OCI-LY7 (cell line): ENCODE results near the gene COL18A1. TPM values are rescaled to one million over a fixed set of nuclear protein-coding genes. Genes with fewer than 3 reads are reported as not detected.

Experiments
- BruUV-seq: library from RNA; stranded (reverse); fragments of 400-500 nt; replicated peaks from 2 replicates; lab custom pipeline; 2021; lab: Mats Ljungman, UMichigan
- CTCF ChIA-PET: fragments of 300-600 bp; sonication (Branson Sonifier 250); formaldehyde crosslinking; loops from one replicate; lab custom pipeline; 2022; ENCODE audit warnings: antibody characterized with exemption; ENCODE audit not compliant: unreplicated experiment; lab: Charles Lee
- POLR2A ChIA-PET: fragments of 300-600 bp; sonication (Branson Sonifier 250); formaldehyde crosslinking; loops from one replicate; lab custom pipeline; 2022; ENCODE audit warnings: antibody characterized with exemption; lab: Charles Lee
- DNase-seq: peaks from one replicate; pipeline ENCODE4 v3.0.0-alpha.2; 2015; ENCODE audit warnings: low spot score
- H2AFZ ChIP-seq: fragments of 200-600 bp; sonication (generic), shearing (Covaris generic); 2 replicates; pipeline ENCODE4 v1.6.1; 2014; ENCODE audit warnings: mild to moderate bottlenecking, antibody characterized with exemption, low read length, moderate library complexity
- H3K27ac ChIP-seq: fragments of 200-600 bp; sonication (generic); 2 replicates; pipeline ENCODE4 v1.5.1; 2014; ENCODE audit warnings: mixed run types, low read depth, mild to moderate bottlenecking, moderate library complexity, low read length, inconsistent platforms; ENCODE audit not compliant: poor library complexity, severe bottlenecking
- H3K36me3 ChIP-seq: fragments of 200-600 bp; sonication (generic); 2 replicates; pipeline ENCODE4 v1.6.1; 2014; ENCODE audit warnings: mild to moderate bottlenecking, antibody characterized with exemption, low read length, moderate library complexity, mixed read lengths; ENCODE audit not compliant: insufficient read depth
- H3K4me1 ChIP-seq: fragments of 200-600 bp; sonication (generic); 2 replicates; pipeline ENCODE4 v1.5.1; 2014; ENCODE audit warnings: mild to moderate bottlenecking, low read length; ENCODE audit not compliant: insufficient read depth, poor library complexity, severe bottlenecking
- H3K4me2 ChIP-seq: fragments of 200-600 bp; sonication (generic); 2 replicates; pipeline ENCODE4 v1.6.1; 2014; ENCODE audit warnings: mild to moderate bottlenecking, low read length
- H3K4me3 ChIP-seq: fragments of 200-600 bp; sonication (generic); 2 replicates; pipeline ENCODE4 v1.5.1; 2014; ENCODE audit warnings: mild to moderate bottlenecking, low read depth, low read length; ENCODE audit not compliant: poor library complexity, severe bottlenecking
- H3K79me2 ChIP-seq: fragments of 200-600 bp; sonication (generic); 2 replicates; pipeline ENCODE4 v1.6.1; 2016; ENCODE audit warnings: low read depth, mild to moderate bottlenecking, low read length, moderate library complexity, mixed read lengths; ENCODE audit not compliant: insufficient read depth
- H3K9me2 ChIP-seq: fragments of 200-600 bp; sonication (generic); 2 replicates; pipeline ENCODE4 v1.6.1; 2016; ENCODE audit warnings: mild to moderate bottlenecking, low read length, mixed read lengths; ENCODE audit not compliant: insufficient read depth
- H3K9me3 ChIP-seq: fragments of 200-600 bp; sonication (generic); 2 replicates; pipeline ENCODE4 v1.6.1; 2014; ENCODE audit warnings: mild to moderate bottlenecking, mixed run types, low read length, mixed read lengths
- H4K20me1 ChIP-seq: fragments of 200-600 bp; sonication (generic); 2 replicates; pipeline ENCODE4 v1.6.1; 2014; ENCODE audit warnings: mild to moderate bottlenecking, antibody characterized with exemption, low read length, moderate library complexity, mixed read lengths; ENCODE audit not compliant: insufficient read depth
- EZH2phosphoT487 ChIP-seq: fragments of 200-600 bp; sonication (generic); IDR thresholded peaks from 2 replicates; pipeline ENCODE4 v1.6.1; 2018; ENCODE audit warnings: low read depth, borderline replicate concordance, mild to moderate bottlenecking, mixed run types, antibody characterized with exemption, low read length, moderate library complexity, mixed read lengths
- intact Hi-C: fragments of 100-400 bp; cut with micrococcal nuclease; formaldehyde crosslinking; loops from one replicate; pipeline ENCODE4 v1.10.0; 2022; ENCODE audit not compliant: unreplicated experiment
- total RNA-seq, 2 experiments: library from RNA; depleted of rRNA in 1 of 2; stranded (reverse); fragments of >200 nt in 1 of 2; shearing (Covaris generic) in 1 of 2; gene quantifications; 2 replicates each; pipeline ENCODE4 v1.2.3, GENCODE V29; 2014 to 2022
- TF ChIP-seq, protein P1 (sequence below): fragments of 200-600 bp; sonication (generic); conservative IDR thresholded peaks from 2 replicates; pipeline ENCODE4 v1.5.1; 2014; ENCODE audit warnings: mild to moderate bottlenecking, antibody characterized with exemption, low read length, moderate library complexity, mixed read lengths

Gene COL18A1
- total RNA-seq, 2 experiments from 2014 or later = 0.23 to 7.4 TPM

DNA sequence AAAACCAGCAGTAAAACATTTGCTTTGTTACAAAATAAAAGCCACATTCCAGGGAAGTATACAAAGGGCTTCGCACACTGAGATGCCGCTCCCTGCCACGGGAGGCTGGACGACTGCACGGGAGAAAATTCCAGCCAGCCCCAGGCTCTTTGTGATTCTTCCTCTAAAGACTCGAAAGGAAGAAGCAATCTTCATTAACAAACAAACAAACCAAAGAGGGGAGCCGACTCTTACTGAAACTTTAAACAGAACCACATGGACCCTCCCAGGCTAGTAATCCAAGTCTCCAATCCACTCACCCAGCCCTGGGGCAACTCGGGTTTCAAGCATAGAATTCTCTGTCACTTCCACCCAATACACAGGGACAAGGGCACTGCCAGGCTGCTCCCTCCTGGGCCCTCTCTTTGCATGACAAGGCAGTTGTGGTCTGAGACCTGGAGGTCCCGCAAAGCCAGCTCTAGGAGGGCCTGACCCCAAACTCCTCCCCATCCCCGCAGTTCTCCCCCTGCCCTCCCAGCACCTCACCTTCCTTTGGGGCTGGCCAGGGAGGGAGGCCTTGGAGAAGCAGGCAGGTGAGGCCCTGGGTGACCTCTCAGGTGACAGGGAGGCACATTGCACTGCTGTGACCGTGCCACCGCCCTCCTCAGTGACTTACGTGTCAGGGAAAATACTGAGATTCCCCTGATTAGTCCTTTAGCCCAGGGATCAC, 26.6 kb upstream of the COL18A1 start:
- TF ChIP-seq, protein P1, sequence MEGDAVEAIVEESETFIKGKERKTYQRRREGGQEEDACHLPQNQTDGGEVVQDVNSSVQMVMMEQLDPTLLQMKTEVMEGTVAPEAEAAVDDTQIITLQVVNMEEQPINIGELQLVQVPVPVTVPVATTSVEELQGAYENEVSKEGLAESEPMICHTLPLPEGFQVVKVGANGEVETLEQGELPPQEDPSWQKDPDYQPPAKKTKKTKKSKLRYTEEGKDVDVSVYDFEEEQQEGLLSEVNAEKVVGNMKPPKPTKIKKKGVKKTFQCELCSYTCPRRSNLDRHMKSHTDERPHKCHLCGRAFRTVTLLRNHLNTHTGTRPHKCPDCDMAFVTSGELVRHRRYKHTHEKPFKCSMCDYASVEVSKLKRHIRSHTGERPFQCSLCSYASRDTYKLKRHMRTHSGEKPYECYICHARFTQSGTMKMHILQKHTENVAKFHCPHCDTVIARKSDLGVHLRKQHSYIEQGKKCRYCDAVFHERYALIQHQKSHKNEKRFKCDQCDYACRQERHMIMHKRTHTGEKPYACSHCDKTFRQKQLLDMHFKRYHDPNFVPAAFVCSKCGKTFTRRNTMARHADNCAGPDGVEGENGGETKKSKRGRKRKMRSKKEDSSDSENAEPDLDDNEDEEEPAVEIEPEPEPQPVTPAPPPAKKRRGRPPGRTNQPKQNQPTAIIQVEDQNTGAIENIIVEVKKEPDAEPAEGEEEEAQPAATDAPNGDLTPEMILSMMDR = no peak
- TF ChIP-seq EZH2phosphoT487 = no peak
- CTCF ChIA-PET = no interaction called here
- no peak for DNase-seq
- no TSS peak for BruUV-seq
- no peaks in the 10 kb centered on the region for H3K4me1 ChIP-seq
- no peak overlapping the region for H3K27ac ChIP-seq
- H4K20me1 ChIP-seq = no peaks in the 10 kb centered on the region
- no peak overlapping the region for H3K4me2 ChIP-seq
- H3K36me3 ChIP-seq = no peaks in the 10 kb centered on the region
- no peaks in the 10 kb centered on the region for H3K9me3 ChIP-seq
- H3K79me2 ChIP-seq = no peaks in the 10 kb centered on the region
- no peaks in the 10 kb centered on the region for H3K9me2 ChIP-seq
- intact Hi-C loops = no loop called here
- POLR2A ChIA-PET = no interaction called here
- no peak overlapping the region for H3K4me3 ChIP-seq
- no peak overlapping the region for H2AFZ ChIP-seq

DNA sequence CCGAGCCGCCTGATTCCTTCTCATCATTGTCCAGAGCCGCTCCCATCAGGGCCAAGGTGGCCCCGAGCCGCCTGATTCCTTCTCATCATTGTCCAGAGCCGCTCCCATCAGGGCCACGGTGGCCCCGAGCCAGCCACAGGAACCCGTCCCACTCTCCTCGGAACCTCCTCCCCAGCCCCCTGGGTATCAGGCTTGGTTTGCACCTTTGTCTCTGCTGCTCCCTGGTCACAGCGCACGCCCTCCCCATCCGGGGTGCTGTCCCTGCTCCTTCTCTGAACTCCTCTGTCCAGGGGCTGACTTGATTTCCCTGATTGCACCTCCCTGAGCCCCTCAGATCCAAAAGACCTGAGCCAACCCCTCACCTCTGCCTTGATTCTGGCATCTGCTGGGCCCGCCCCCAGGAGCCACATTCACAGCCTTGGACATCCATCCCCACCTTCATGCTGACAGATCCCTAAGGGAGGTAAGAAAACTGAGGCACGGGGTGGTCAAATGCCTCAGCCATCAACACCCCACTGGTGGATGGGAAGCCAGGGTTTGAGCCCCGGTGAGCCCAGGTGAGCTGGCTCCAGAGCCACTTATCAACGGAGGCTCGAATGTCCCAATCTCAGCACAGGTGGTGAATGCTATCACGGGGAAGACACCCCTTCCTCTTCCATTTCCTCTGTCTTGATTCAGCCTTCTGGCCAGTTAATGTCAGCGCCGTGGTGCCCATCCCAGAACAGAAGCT, 25.6 kb upstream of the COL18A1 start:
- H2AFZ ChIP-seq = no peak overlapping the region
- no peak overlapping the region for H3K27ac ChIP-seq
- POLR2A ChIA-PET = interaction anchor here (0.6 kb wide), 1 partner anchor 240 kb away, joined by 3 read pairs; no protein-coding TSS in a partner anchor
- no peaks in the 10 kb centered on the region for H3K79me2 ChIP-seq
- no peaks in the 10 kb centered on the region for H3K9me3 ChIP-seq
- TF ChIP-seq EZH2phosphoT487 = no peak
- TF ChIP-seq, protein P1 = no peak
- no peaks in the 10 kb centered on the region for H3K4me1 ChIP-seq
- BruUV-seq = no TSS peak
- H3K9me2 ChIP-seq = no peaks in the 10 kb centered on the region
- H4K20me1 ChIP-seq = no peaks in the 10 kb centered on the region
- CTCF ChIA-PET = no interaction called here
- H3K36me3 ChIP-seq = no peaks in the 10 kb centered on the region
- H3K4me3 ChIP-seq = no peak overlapping the region
- no peak for DNase-seq
- H3K4me2 ChIP-seq = no peak overlapping the region
- intact Hi-C loops = no loop called here

DNA sequence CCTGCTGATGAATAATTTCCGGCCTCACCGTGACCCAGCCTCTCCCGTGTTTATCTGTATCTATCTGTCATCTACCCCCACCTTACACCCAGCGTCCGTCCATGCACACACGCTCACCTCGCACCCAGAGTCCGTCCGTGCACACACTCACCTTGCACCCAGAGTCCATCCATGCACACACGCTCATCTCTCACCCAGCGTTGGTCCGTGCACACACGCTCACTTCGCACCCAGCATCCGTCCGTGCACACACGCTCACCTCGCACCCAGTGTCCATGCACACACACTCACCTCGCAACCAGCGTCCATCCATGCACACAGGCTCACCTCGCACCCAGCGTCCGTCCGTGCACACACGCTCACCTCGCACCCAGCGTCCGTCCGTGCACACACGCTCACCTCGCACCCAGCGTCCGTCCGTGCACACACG, 25.0 kb upstream of the COL18A1 start:
- TF ChIP-seq, protein P1 = no peak
- no peak for TF ChIP-seq EZH2phosphoT487
- Histone ChIP-seq H4K20me1 (no peaks in the 10 kb centered on the region), H3K4me3 (no peak overlapping the region), H3K79me2 (no peaks in the 10 kb centered on the region), H3K36me3 (no peaks in the 10 kb centered on the region), H3K27ac (no peak overlapping the region), H2AFZ (no peak overlapping the region), H3K9me3 (no peaks in the 10 kb centered on the region), H3K9me2 (no peaks in the 10 kb centered on the region), H3K4me1 (no peaks in the 10 kb centered on the region), H3K4me2 (no peak overlapping the region)
- CTCF ChIA-PET = no interaction called here
- intact Hi-C loops = no loop called here
- POLR2A ChIA-PET = interaction anchor here (0.6 kb wide), 1 partner anchor 241 kb away, joined by 3 read pairs; no protein-coding TSS in a partner anchor
- BruUV-seq = no TSS peak
- no peak for DNase-seq
